ENCODE results near the gene PLEK. TPM values are rescaled to one million over a fixed set of nuclear protein-coding genes. Genes with fewer than 3 reads are reported as not detected.

PLEK gene
- total and polyA plus RNA-seq, 2 donors, result 35.3 to 41.3 TPM

DNA sequence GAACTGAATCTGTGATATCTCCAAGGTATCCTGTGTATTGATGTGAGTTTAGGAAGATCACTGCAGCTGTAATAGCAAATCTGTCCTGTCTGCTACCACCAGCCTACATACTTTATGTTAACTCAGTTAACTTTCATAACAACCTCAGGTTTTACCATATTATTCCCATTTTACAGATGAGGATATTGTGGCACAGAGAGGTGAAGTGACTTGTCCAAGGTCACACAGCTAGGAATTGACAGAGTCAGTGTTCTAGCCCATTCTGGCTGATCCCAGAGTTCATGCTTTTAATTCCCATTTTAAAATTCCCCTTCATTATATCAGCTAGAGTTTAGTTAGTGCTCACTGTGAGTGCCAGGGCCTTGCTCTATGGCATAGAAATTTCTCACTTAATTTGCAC lies 49.4 kb downstream of the PLEK start:
- H3K4me3 ChIP-seq (ENCODE audit: low read length in 2 of 2), result no peak overlapping the region
- H3K9me3 ChIP-seq (ENCODE audit: control insufficient read depth in 2 of 2, insufficient read depth in 1 of 2, low read length in 1 of 2), result no peaks in the 10 kb centered on the region
- no peak overlapping the region for H3K27ac ChIP-seq (ENCODE audit: low read depth in 1 of 2, low read length in 1 of 2)
- no peak for DNase-seq (ENCODE audit: low read depth in 6 of 9, low spot score in 9 of 9)
- H3K4me1 ChIP-seq (ENCODE audit: control insufficient read depth in 2 of 2, insufficient read depth in 2 of 2, low read length in 2 of 2), result peaks cover 6 to 27% of the 10 kb centered on the region in 2 donors
- H3K36me3 ChIP-seq (ENCODE audit: control insufficient read depth in 2 of 2, insufficient read depth in 2 of 2, low read length in 1 of 2), result no peaks in the 10 kb centered on the region
- H3K27me3 ChIP-seq (ENCODE audit: control insufficient read depth in 2 of 2, insufficient read depth in 1 of 2, low read length in 1 of 2), result no peaks in the 10 kb centered on the region

DNA sequence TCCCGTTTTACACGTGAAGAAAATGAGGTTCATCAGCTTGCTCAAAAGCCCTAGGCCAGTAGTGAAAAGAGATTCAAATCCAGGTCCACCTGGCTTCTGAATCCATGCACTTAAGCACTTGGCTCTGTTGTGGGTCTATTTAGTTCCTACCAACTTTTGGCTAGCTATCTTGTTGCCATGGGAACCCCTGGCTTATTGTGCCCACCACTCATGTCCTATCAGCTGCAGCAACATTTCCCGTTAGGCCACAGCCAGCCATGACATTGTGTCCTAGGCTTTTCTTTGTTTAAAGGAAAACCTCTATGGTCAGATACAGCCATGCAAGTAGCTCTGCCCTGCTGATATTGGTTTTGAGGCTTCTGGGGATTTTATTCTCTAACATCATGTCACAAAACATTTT lies 49.8 kb downstream of the PLEK start:
- no peaks in the 10 kb centered on the region for H3K27me3 ChIP-seq (ENCODE audit: control insufficient read depth in 2 of 2, insufficient read depth in 1 of 2, low read length in 1 of 2)
- WGBS, result 97% methylated on average over 3 of the region's 3 CpGs
- peaks cover 6 to 30% of the 10 kb centered on the region in 2 donors for H3K4me1 ChIP-seq (ENCODE audit: control insufficient read depth in 2 of 2, insufficient read depth in 2 of 2, low read length in 2 of 2)
- H3K9me3 ChIP-seq (ENCODE audit: control insufficient read depth in 2 of 2, insufficient read depth in 1 of 2, low read length in 1 of 2), result no peaks in the 10 kb centered on the region
- DNase-seq (ENCODE audit: low read depth in 6 of 9, low spot score in 9 of 9), result no peak
- no peaks in the 10 kb centered on the region for H3K36me3 ChIP-seq (ENCODE audit: control insufficient read depth in 2 of 2, insufficient read depth in 2 of 2, low read length in 1 of 2)
- no peak overlapping the region for H3K4me3 ChIP-seq (ENCODE audit: low read length in 2 of 2)
- no peak overlapping the region for H3K27ac ChIP-seq (ENCODE audit: low read depth in 1 of 2, low read length in 1 of 2)

DNA sequence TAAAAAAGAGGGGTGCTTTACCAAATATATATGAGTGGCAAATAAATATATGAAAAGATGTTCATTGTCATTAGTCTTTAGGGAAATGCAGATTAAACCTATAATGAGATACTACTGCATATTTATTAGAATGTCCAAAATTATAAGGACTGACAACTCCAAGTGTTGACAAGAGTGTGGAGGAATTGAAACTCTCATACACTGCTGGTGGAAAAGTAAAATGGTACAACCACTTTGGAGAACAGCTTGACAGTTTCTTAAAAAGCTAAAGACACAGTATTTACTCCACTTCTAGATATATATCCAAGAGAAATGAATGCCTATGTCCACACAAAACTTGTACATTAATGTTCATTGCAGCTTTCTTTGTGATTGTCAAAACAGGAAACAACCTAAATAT lies 50.4 kb downstream of the PLEK start:
- Histone ChIP-seq H3K36me3 (ENCODE audit: control insufficient read depth in 2 of 2, insufficient read depth in 2 of 2, low read length in 1 of 2) (no peaks in the 10 kb centered on the region), H3K9me3 (ENCODE audit: control insufficient read depth in 2 of 2, insufficient read depth in 1 of 2, low read length in 1 of 2) (no peaks in the 10 kb centered on the region), H3K27me3 (ENCODE audit: control insufficient read depth in 2 of 2, insufficient read depth in 1 of 2, low read length in 1 of 2) (no peaks in the 10 kb centered on the region), H3K4me3 (ENCODE audit: low read length in 2 of 2) (no peak overlapping the region), H3K27ac (ENCODE audit: low read depth in 1 of 2, low read length in 1 of 2) (no peak overlapping the region), H3K4me1 (ENCODE audit: control insufficient read depth in 2 of 2, insufficient read depth in 2 of 2, low read length in 2 of 2) (peaks cover 6 to 30% of the 10 kb centered on the region in 2 donors)
- DNase-seq (ENCODE audit: low read depth in 6 of 9, low spot score in 9 of 9), result no peak

DNA sequence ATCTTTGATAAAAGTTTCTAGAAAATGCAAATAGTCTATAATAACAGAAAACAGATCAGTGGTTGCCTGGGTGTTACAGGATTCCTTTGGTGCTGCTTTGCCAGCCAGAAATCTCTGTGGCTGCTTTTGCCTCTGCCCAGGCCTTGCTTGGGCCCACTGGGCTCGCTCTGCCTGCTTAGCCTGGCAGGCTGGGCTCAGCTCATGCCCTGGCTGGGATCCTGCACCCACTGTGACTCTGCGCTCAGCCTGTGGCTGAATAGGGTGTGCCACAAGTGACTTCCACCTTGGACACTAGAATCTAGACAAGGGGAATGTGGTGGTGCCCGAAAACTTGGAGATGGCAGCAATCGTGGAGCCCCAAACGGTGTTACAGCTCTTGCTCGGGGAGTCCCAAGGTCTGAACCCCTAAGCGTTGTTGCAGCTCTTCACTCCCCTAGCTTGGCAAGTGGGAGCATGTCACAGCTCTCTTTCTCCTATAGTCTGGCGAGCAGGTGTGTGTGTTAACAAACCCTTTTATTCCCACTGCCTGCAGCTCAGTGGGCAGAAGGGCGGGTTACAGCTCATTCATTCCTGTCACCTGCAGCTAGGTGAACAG lies 51.1 kb downstream of the PLEK start:
- DNase-seq (ENCODE audit: low read depth in 6 of 9, low spot score in 9 of 9), result no peak
- H3K9me3 ChIP-seq (ENCODE audit: control insufficient read depth in 2 of 2, insufficient read depth in 1 of 2, low read length in 1 of 2), result no peaks in the 10 kb centered on the region
- H3K27ac ChIP-seq (ENCODE audit: low read depth in 1 of 2, low read length in 1 of 2), result no peak overlapping the region
- H3K4me3 ChIP-seq (ENCODE audit: low read length in 2 of 2), result no peak overlapping the region
- H3K36me3 ChIP-seq (ENCODE audit: control insufficient read depth in 2 of 2, insufficient read depth in 2 of 2, low read length in 1 of 2), result no peaks in the 10 kb centered on the region
- 96% methylated on average over 9 of the region's 9 CpGs for WGBS
- no peaks in the 10 kb centered on the region for H3K27me3 ChIP-seq (ENCODE audit: control insufficient read depth in 2 of 2, insufficient read depth in 1 of 2, low read length in 1 of 2)
- H3K4me1 ChIP-seq (ENCODE audit: control insufficient read depth in 2 of 2, insufficient read depth in 2 of 2, low read length in 2 of 2), result peaks cover 6 to 32% of the 10 kb centered on the region in 2 donors

DNA sequence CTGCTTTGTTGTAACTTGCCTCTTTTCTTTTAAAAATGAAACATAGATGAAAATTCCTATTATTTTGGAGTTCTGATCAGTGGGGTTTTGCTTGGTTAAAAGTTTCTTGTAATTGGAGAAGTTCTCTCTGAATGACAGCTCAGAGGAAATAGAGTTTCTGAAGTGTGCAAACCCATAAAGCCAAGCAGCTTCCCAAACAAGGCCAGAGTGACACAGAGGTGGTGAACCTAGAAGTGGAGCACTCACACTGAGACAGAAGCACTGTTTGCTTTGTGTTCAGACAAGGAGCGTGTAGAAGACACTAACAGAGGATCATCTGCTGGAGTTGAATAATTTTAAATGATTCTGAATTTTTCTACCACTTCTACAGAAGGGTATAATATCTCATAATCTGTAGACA lies 52.8 kb downstream of the PLEK start:
- no peak overlapping the region for H3K27ac ChIP-seq (ENCODE audit: low read depth in 1 of 2, low read length in 1 of 2)
- H3K4me3 ChIP-seq (ENCODE audit: low read length in 2 of 2), result no peak overlapping the region
- H3K9me3 ChIP-seq (ENCODE audit: control insufficient read depth in 2 of 2, insufficient read depth in 1 of 2, low read length in 1 of 2), result no peaks in the 10 kb centered on the region
- peaks cover 6 to 32% of the 10 kb centered on the region in 2 donors for H3K4me1 ChIP-seq (ENCODE audit: control insufficient read depth in 2 of 2, insufficient read depth in 2 of 2, low read length in 2 of 2)
- DNase-seq (ENCODE audit: low read depth in 6 of 9, low spot score in 9 of 9), result no peak
- no peaks in the 10 kb centered on the region for H3K36me3 ChIP-seq (ENCODE audit: control insufficient read depth in 2 of 2, insufficient read depth in 2 of 2, low read length in 1 of 2)
- WGBS, result 42% methylated on average over 1 of the region's 1 CpG
- H3K27me3 ChIP-seq (ENCODE audit: control insufficient read depth in 2 of 2, insufficient read depth in 1 of 2, low read length in 1 of 2), result no peaks in the 10 kb centered on the region

DNA sequence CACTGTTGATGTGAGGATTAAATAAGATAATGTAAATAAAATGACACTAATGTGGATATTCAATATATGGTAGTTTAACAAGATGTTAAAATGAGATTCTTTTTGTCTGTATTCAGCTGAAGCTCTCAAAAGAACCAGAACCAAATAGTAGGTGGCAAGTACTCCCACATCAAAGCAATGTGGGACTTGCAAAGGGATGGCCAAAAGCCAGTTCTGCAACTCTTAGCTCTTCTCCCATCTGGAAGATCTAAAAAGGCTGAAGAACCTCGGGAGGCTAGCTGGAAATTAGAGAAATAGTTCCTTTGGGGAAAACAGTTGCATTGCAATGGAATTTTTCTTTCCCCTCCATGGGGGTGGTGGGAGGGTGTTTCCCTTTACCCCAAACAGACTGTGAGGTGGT lies 53.3 kb downstream of the PLEK start:
- no peak for DNase-seq (ENCODE audit: low read depth in 6 of 9, low spot score in 9 of 9)
- Histone ChIP-seq H3K27ac (ENCODE audit: low read depth in 1 of 2, low read length in 1 of 2) (peak overlapping the region in 1 of 2 donors; percentile 14), H3K27me3 (ENCODE audit: control insufficient read depth in 2 of 2, insufficient read depth in 1 of 2, low read length in 1 of 2) (no peaks in the 10 kb centered on the region), H3K4me3 (ENCODE audit: low read length in 2 of 2) (no peak overlapping the region), H3K36me3 (ENCODE audit: control insufficient read depth in 2 of 2, insufficient read depth in 2 of 2, low read length in 1 of 2) (no peaks in the 10 kb centered on the region), H3K4me1 (ENCODE audit: control insufficient read depth in 2 of 2, insufficient read depth in 2 of 2, low read length in 2 of 2) (peaks cover 6 to 32% of the 10 kb centered on the region in 2 donors), H3K9me3 (ENCODE audit: control insufficient read depth in 2 of 2, insufficient read depth in 1 of 2, low read length in 1 of 2) (no peaks in the 10 kb centered on the region)
- WGBS, result 36% methylated on average over 1 of the region's 1 CpG

DNA sequence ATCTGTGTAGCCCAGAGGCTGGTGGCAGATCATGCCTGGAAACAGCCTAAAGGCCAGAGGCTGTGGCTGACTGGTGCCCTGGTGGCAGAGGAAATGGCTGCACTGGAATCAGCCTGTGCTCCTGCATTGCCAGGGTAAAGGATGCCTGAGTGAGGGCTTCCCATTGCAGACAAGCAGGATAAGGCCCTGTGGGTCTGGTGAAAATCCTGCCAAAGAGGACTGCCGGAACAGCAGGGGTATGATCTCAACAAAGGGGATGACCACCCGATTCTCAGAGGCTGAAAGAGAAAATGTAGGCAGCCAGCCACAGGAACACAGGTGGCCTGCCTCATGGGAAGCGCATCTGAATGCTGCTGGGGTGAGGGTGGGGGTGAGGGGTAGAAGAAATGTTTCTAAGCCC lies 53.8 kb downstream of the PLEK start:
- no peaks in the 10 kb centered on the region for H3K9me3 ChIP-seq (ENCODE audit: control insufficient read depth in 2 of 2, insufficient read depth in 1 of 2, low read length in 1 of 2)
- H3K4me1 ChIP-seq (ENCODE audit: control insufficient read depth in 2 of 2, insufficient read depth in 2 of 2, low read length in 2 of 2), result peaks cover 6 to 32% of the 10 kb centered on the region in 2 donors
- no peaks in the 10 kb centered on the region for H3K27me3 ChIP-seq (ENCODE audit: control insufficient read depth in 2 of 2, insufficient read depth in 1 of 2, low read length in 1 of 2)
- H3K4me3 ChIP-seq (ENCODE audit: low read length in 2 of 2), result no peak overlapping the region
- no peak for DNase-seq (ENCODE audit: low read depth in 6 of 9, low spot score in 9 of 9)
- H3K36me3 ChIP-seq (ENCODE audit: control insufficient read depth in 2 of 2, insufficient read depth in 2 of 2, low read length in 1 of 2), result no peaks in the 10 kb centered on the region
- WGBS, result 49% methylated on average over 3 of the region's 3 CpGs
- H3K27ac ChIP-seq (ENCODE audit: low read depth in 1 of 2, low read length in 1 of 2), result peak overlapping the region in 1 of 2 donors; percentile 14

DNA sequence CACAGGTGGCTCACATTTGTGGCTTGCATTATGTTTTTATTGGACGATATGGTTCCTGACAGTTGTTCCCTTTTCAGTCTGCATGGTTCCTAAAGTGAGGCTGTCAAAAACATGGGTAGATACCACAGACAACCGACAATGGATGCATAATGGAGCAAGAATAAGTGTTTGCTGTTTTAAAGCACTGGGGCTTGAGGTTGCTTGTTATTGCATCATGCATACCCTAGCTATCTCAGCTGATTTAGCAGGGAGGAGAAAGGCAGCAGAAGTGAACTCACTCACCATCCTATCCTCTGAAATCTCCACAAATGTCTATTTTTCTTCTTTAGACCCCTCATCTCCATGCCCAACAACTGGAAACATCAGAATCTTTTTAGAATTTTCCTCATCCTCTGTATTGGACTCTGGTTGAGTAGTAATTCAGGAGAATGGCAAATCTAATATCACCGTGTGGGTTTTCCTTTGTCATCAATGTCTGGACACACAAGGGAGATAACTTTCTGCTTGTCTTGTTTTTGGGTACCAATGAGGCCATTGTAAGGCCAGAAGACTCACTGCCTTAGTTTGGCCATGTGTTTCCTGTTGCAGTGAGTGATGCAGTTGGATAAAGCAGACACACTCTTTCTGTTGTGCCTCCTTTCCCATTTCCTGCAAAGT lies 55.3 kb downstream of the PLEK start:
- DNase-seq (ENCODE audit: low read depth in 6 of 9, low spot score in 9 of 9), result no peak
- Histone ChIP-seq H3K27me3 (ENCODE audit: control insufficient read depth in 2 of 2, insufficient read depth in 1 of 2, low read length in 1 of 2) (no peaks in the 10 kb centered on the region), H3K4me1 (ENCODE audit: control insufficient read depth in 2 of 2, insufficient read depth in 2 of 2, low read length in 2 of 2) (peaks cover 6 to 32% of the 10 kb centered on the region in 2 donors), H3K36me3 (ENCODE audit: control insufficient read depth in 2 of 2, insufficient read depth in 2 of 2, low read length in 1 of 2) (no peaks in the 10 kb centered on the region), H3K4me3 (ENCODE audit: low read length in 2 of 2) (no peak overlapping the region), H3K9me3 (ENCODE audit: control insufficient read depth in 2 of 2, insufficient read depth in 1 of 2, low read length in 1 of 2) (no peaks in the 10 kb centered on the region), H3K27ac (ENCODE audit: low read depth in 1 of 2, low read length in 1 of 2) (no peak overlapping the region)
- 43% methylated on average over 3 of the region's 3 CpGs for whole genome bisulfite sequencing

DNA sequence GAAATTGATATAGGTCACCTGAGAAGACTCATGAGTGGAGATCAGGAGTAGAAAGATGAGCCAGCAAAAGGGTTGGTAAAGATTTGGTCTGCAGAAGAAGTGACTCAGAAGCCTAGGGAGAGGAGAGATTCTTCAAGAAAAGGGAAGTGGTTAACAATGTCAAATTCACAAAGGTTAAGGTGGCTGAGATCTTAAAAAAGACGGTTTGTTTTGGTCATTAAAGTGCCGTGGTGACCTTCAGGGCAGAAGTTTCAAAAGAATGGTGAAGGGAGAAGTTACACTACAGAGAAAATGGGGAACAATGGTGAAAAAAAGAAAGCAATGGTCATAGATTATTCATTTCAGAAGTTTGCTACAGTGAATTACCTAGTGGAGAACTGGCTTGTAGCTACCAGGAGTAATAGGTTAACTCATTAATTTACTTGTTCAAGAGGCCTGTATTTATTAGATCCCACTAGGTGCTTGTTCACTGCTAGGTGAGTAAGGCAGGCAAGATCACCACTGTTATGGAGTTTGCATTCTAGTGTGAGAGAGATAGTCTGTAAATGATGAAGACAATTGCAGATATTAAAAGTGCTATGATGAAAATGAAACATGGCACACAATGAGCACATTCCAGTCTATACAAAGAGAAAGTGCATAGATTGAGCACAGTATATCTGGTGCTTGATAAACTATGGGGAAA lies 59.0 kb downstream of the PLEK start:
- Histone ChIP-seq H3K4me3 (ENCODE audit: low read length in 2 of 2) (no peak overlapping the region), H3K9me3 (ENCODE audit: control insufficient read depth in 2 of 2, insufficient read depth in 1 of 2, low read length in 1 of 2) (no peaks in the 10 kb centered on the region), H3K27me3 (ENCODE audit: control insufficient read depth in 2 of 2, insufficient read depth in 1 of 2, low read length in 1 of 2) (no peaks in the 10 kb centered on the region), H3K4me1 (ENCODE audit: control insufficient read depth in 2 of 2, insufficient read depth in 2 of 2, low read length in 2 of 2) (peaks cover 0 to 9% of the 10 kb centered on the region in 2 donors), H3K27ac (ENCODE audit: low read depth in 1 of 2, low read length in 1 of 2) (no peak overlapping the region), H3K36me3 (ENCODE audit: control insufficient read depth in 2 of 2, insufficient read depth in 2 of 2, low read length in 1 of 2) (no peaks in the 10 kb centered on the region)
- 5% methylated on average over 2 of the region's 2 CpGs for WGBS
- peak in 1 of 9 donors; percentile 20 for DNase-seq (ENCODE audit: low read depth in 6 of 9, low spot score in 9 of 9)
